ENCODE measurements around the gene FBXL17. TPM values are rescaled to one million over a fixed set of nuclear protein-coding genes. Genes with fewer than 3 reads are reported as not detected.

The FBXL17 gene
- total RNA-seq, 1 experiment from 2014 or later = 16.2 TPM

GRCh38 chr5:108344103-108344822 lies 37.6 kb downstream of the FBXL17 start:
- H3K36me3 ChIP-seq = no peaks in the 10 kb centered on the region
- DNase-seq = no peak
- no peak overlapping the region for H3K4me3 ChIP-seq
- no peaks in the 10 kb centered on the region for H3K27me3 ChIP-seq
- no peaks in the 10 kb centered on the region for H3K9me3 ChIP-seq

- Histone ChIP-seq H3K36me3 (no peaks in the 10 kb centered on the region), H3K4me3 (no peak overlapping the region), H3K27me3 (no peaks in the 10 kb centered on the region), H3K9me3 (no peaks in the 10 kb centered on the region)
- DNase-seq = no peak
Observed at GRCh38 chr5:108341866-108342265, 40.0 kb downstream of the FBXL17 start.

GRCh38 chr5:108340131-108340530 lies 41.8 kb downstream of the FBXL17 start:
- Histone ChIP-seq H3K27me3 (no peaks in the 10 kb centered on the region), H3K36me3 (no peaks in the 10 kb centered on the region), H3K4me3 (no peak overlapping the region), H3K9me3 (no peaks in the 10 kb centered on the region)
- no peak for DNase-seq

GRCh38 chr5:108339220-108339619 lies 42.7 kb downstream of the FBXL17 start:
- no peaks in the 10 kb centered on the region for H3K27me3 ChIP-seq
- H3K4me3 ChIP-seq = no peak overlapping the region
- no peaks in the 10 kb centered on the region for H3K9me3 ChIP-seq
- DNase-seq = peak; percentile 1
- H3K36me3 ChIP-seq = no peaks in the 10 kb centered on the region

- Histone ChIP-seq H3K27me3 (no peaks in the 10 kb centered on the region), H3K9me3 (no peaks in the 10 kb centered on the region), H3K36me3 (no peaks in the 10 kb centered on the region), H3K4me3 (no peak overlapping the region)
- no peak for DNase-seq
Observed at GRCh38 chr5:108334225-108334624, 47.7 kb downstream of the FBXL17 start.

- DNase-seq = no peak
- Histone ChIP-seq H3K27me3 (no peaks in the 10 kb centered on the region), H3K36me3 (no peaks in the 10 kb centered on the region), H3K4me3 (no peak overlapping the region), H3K9me3 (no peaks in the 10 kb centered on the region)
Observed at GRCh38 chr5:108326982-108327381, 54.9 kb downstream of the FBXL17 start.

- H3K9me3 ChIP-seq = no peaks in the 10 kb centered on the region
- no peaks in the 10 kb centered on the region for H3K36me3 ChIP-seq
- no peaks in the 10 kb centered on the region for H3K27me3 ChIP-seq
Observed at GRCh38 chr5:108324886-108325285, 57.0 kb downstream of the FBXL17 start.

GRCh38 chr5:108321341-108321740 lies 60.6 kb downstream of the FBXL17 start:
- H3K4me3 ChIP-seq = no peak overlapping the region
- H3K36me3 ChIP-seq = no peaks in the 10 kb centered on the region
- no peaks in the 10 kb centered on the region for H3K9me3 ChIP-seq
- DNase-seq = no peak
- H3K27me3 ChIP-seq = no peaks in the 10 kb centered on the region

More at GRCh38 chr5:108324886-108325285, 57.0 kb downstream of the FBXL17 start:
- DNase-seq = no peak
- no peak overlapping the region for H3K4me3 ChIP-seq

- Histone ChIP-seq H3K4me3 (no peak overlapping the region), H3K27me3 (no peaks in the 10 kb centered on the region), H3K9me3 (no peaks in the 10 kb centered on the region), H3K36me3 (no peaks in the 10 kb centered on the region)
- DNase-seq = no peak
Observed at GRCh38 chr5:108320231-108320630, 61.7 kb downstream of the FBXL17 start.

- no peak overlapping the region for H3K4me3 ChIP-seq
- no peaks in the 10 kb centered on the region for H3K36me3 ChIP-seq
- H3K27me3 ChIP-seq = no peaks in the 10 kb centered on the region
- DNase-seq = no peak
- H3K9me3 ChIP-seq = no peaks in the 10 kb centered on the region
Observed at GRCh38 chr5:108315829-108316228, 66.1 kb downstream of the FBXL17 start.

- DNase-seq = no peak
- no peaks in the 10 kb centered on the region for H3K27me3 ChIP-seq
- H3K4me3 ChIP-seq = no peak overlapping the region
- no peaks in the 10 kb centered on the region for H3K36me3 ChIP-seq
- no peaks in the 10 kb centered on the region for H3K9me3 ChIP-seq
Observed at GRCh38 chr5:108312258-108312657, 69.6 kb downstream of the FBXL17 start.

GRCh38 chr5:108311682-108312081 lies 70.2 kb downstream of the FBXL17 start:
- H3K36me3 ChIP-seq = no peaks in the 10 kb centered on the region
- no peak overlapping the region for H3K4me3 ChIP-seq
- H3K9me3 ChIP-seq = no peaks in the 10 kb centered on the region
- DNase-seq = no peak
- H3K27me3 ChIP-seq = no peaks in the 10 kb centered on the region

- H3K4me3 ChIP-seq = no peak overlapping the region
- no peaks in the 10 kb centered on the region for H3K36me3 ChIP-seq
- DNase-seq = no peak
- H3K9me3 ChIP-seq = no peaks in the 10 kb centered on the region; the same call in 1 of the 2 replicates
- no peaks in the 10 kb centered on the region for H3K27me3 ChIP-seq
Observed at GRCh38 chr5:108303611-108304010, 78.3 kb downstream of the FBXL17 start.

- Histone ChIP-seq H3K4me3 (no peak overlapping the region), H3K9me3 (no peaks in the 10 kb centered on the region; the same call in 1 of the 2 replicates), H3K27me3 (no peaks in the 10 kb centered on the region), H3K36me3 (no peaks in the 10 kb centered on the region)
- no peak for DNase-seq
Observed at GRCh38 chr5:108303086-108303485, 78.8 kb downstream of the FBXL17 start.

GRCh38 chr5:108297042-108297601 lies 84.8 kb downstream of the FBXL17 start:
- Histone ChIP-seq H3K9me3 (no peaks in the 10 kb centered on the region), H3K4me3 (no peak overlapping the region), H3K36me3 (no peaks in the 10 kb centered on the region), H3K27me3 (no peaks in the 10 kb centered on the region)
- no peak for DNase-seq

- no peaks in the 10 kb centered on the region for H3K9me3 ChIP-seq
- no peak for DNase-seq
- H3K4me3 ChIP-seq = no peak overlapping the region
- no peaks in the 10 kb centered on the region for H3K27me3 ChIP-seq
- no peaks in the 10 kb centered on the region for H3K36me3 ChIP-seq
Observed at GRCh38 chr5:108295578-108296368, 86.1 kb downstream of the FBXL17 start.

GRCh38 chr5:108280960-108281569 lies 100.8 kb downstream of the FBXL17 start:
- peaks cover 35% of the 10 kb centered on the region for H3K9me3 ChIP-seq
- H3K36me3 ChIP-seq = no peaks in the 10 kb centered on the region
- no peak for DNase-seq
- no peaks in the 10 kb centered on the region for H3K27me3 ChIP-seq
- H3K4me3 ChIP-seq = no peak overlapping the region
